HG02763 (cell line): Measurements from ENCODE around the gene FGF10.

Source experiments
- ATAC-seq: cut with Tn5 transposase; IDR thresholded peaks from one replicate; pipeline ENCODE4 v1.9.1; 2021; ENCODE audit warnings: mild to moderate bottlenecking, moderate library complexity; ENCODE audit not compliant: unreplicated experiment

The FGF10 gene

GRCh38 chr5:44260793-44261192 is 128.4 kb downstream of the FGF10 start:
- no peak for ATAC-seq

GRCh38 chr5:44257653-44258365 is 131.4 kb downstream of the FGF10 start:
- no peak for ATAC-seq

DNA sequence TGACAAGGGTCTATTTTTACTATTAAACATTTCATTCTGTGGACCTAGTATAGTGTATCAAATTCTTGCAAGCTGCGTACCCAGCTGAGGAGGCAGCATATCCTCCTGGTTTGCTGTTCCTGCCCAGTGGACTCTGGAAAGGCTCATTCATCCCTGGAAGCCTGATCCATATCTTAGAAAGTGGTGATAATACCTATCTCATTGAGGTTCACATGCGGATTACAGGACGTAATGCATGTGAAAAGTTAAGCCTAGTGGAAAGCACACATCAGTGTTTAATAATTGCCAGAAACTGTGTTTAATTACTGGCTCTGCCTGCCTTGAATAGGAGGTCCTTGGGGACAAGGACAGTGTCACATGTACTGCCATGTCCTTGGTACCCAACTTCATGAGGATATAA is 132.0 kb downstream of the FGF10 start:
- ATAC-seq: no peak
